HL-60 (cell line): ENCODE results near the gene VWA7.
"Not testable (repeated sequence)": the region's sequence is repeated elsewhere in the genome, so short reads cannot be mapped to it uniquely, and the experiment has no call there.

Experiments
- DNase-seq, 2 experiments: peaks; one replicate each; pipeline ENCODE4 v3.0.0-alpha.2; 2010 to 2020; ENCODE audit warnings: low read depth in 1 of 2, low spot score in 1 of 2
- H3K27ac ChIP-seq: fragments of 250-450 bp; sonication (Bioruptor Pico); replicated peaks from 2 replicates; pipeline ENCODE4 v1.5.1; 2020; ENCODE audit warnings: mild to moderate bottlenecking, moderate library complexity
- H3K27me3 ChIP-seq: fragments of 250-450 bp; sonication (Bioruptor Pico); 2 replicates; pipeline ENCODE4 v1.5.1; 2021; ENCODE audit warnings: mild to moderate bottlenecking, moderate library complexity; ENCODE audit not compliant: insufficient read depth, poor library complexity, severe bottlenecking
- H3K4me3 ChIP-seq: replicated peaks from 2 replicates; pipeline ENCODE4 v1.5.1; 2011; ENCODE audit warnings: mild to moderate bottlenecking, control low read depth, low read length; ENCODE audit not compliant: insufficient read depth
- CTCF ChIP-seq: IDR thresholded peaks from one replicate; pipeline ENCODE4 v1.5.1; 2011; ENCODE audit warnings: low read length, control low read depth, inconsistent platforms; ENCODE audit not compliant: insufficient read depth
- GABPA ChIP-seq: IDR thresholded peaks from 2 replicates; pipeline ENCODE4 v1.6.1; 2012; ENCODE audit warnings: low read depth
- POLR2AphosphoS5 ChIP-seq: IDR thresholded peaks from 2 replicates; pipeline ENCODE4 v1.6.1; 2012; ENCODE audit warnings: low read depth
- REST ChIP-seq: IDR thresholded peaks from 2 replicates; pipeline ENCODE4 v1.6.1; 2012; ENCODE audit warnings: low read depth; ENCODE audit not compliant: insufficient replicate concordance
- SPI1 ChIP-seq: IDR thresholded peaks from 2 replicates; pipeline ENCODE4 v1.6.1; 2012; ENCODE audit warnings: low read depth, mild to moderate bottlenecking, borderline replicate concordance
- long read RNA-seq: library from polyadenylated mRNA; unstranded; transcript quantifications from one replicate; pipeline ENCODE4 v2.0.0, GENCODE V29; 2020

VWA7 gene, protein sequence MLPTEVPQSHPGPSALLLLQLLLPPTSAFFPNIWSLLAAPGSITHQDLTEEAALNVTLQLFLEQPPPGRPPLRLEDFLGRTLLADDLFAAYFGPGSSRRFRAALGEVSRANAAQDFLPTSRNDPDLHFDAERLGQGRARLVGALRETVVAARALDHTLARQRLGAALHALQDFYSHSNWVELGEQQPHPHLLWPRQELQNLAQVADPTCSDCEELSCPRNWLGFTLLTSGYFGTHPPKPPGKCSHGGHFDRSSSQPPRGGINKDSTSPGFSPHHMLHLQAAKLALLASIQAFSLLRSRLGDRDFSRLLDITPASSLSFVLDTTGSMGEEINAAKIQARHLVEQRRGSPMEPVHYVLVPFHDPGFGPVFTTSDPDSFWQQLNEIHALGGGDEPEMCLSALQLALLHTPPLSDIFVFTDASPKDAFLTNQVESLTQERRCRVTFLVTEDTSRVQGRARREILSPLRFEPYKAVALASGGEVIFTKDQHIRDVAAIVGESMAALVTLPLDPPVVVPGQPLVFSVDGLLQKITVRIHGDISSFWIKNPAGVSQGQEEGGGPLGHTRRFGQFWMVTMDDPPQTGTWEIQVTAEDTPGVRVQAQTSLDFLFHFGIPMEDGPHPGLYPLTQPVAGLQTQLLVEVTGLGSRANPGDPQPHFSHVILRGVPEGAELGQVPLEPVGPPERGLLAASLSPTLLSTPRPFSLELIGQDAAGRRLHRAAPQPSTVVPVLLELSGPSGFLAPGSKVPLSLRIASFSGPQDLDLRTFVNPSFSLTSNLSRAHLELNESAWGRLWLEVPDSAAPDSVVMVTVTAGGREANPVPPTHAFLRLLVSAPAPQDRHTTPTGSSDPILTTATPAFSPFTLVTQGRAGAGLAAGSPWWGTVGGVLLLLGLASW
- long read RNA-seq, result 0 reads

GRCh38 chr6:31776989-31777666 lies at the start of gene VWA7:
Gene VWA7, minus strand, starts transcription at chr6:31777328. Its CDS starts 549 bp downstream, at chr6:31776779.
- peak; percentile 78 to 90 for DNase-seq
- peak within 1 kb of the TSS; percentile 39 for H3K27ac ChIP-seq
- no peaks in the 10 kb centered on the region for H3K27me3 ChIP-seq
- H3K4me3 ChIP-seq, result 0 out of 2 replicates have a peak within 1 kb of the TSS, but pooled peaks have one; percentile 9
- TF ChIP-seq POLR2AphosphoS5, result peak; percentile 82
- no peak for TF ChIP-seq SPI1

- DNase-seq, result peak in 1 of 2 experiments; percentile 77
- TF ChIP-seq SPI1, result no peak
- peak overlapping the region; percentile 71 for H3K4me3 ChIP-seq
Observed at GRCh38 chr6:31826793-31827285, 49.7 kb upstream of the VWA7 start.

DNA sequence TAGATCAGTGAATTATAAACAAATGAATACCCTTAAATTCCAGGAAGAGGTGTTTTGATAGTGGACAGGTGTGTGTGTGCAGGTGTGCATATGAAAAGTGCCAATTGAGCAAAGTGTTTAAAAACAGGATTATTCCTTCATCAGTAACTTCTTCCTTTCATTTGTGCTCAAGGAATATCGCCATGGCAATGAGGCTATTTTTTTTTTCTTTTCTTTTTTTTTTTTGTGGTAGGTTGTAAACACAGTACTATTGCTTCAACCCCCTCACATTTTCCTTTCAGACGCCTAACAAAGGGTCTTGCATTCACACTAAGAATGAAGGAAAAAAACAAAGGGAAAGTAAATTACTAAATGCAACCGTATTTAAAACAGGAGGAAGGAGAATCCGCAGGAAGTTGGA lies 48.4 kb upstream of the VWA7 start:
- DNase-seq, result no peak
- Histone ChIP-seq H3K4me3 (no peak overlapping the region), H3K27me3 (no peaks in the 10 kb centered on the region), H3K27ac (no peak overlapping the region)
- TF ChIP-seq CTCF (no peak), SPI1 (no peak), POLR2AphosphoS5 (no peak), GABPA (no peak), REST (no peak)

More at GRCh38 chr6:31826793-31827285, 49.7 kb upstream of the VWA7 start:
- H3K27ac ChIP-seq, result peak overlapping the region; percentile 87
- no peaks in the 10 kb centered on the region for H3K27me3 ChIP-seq

DNA sequence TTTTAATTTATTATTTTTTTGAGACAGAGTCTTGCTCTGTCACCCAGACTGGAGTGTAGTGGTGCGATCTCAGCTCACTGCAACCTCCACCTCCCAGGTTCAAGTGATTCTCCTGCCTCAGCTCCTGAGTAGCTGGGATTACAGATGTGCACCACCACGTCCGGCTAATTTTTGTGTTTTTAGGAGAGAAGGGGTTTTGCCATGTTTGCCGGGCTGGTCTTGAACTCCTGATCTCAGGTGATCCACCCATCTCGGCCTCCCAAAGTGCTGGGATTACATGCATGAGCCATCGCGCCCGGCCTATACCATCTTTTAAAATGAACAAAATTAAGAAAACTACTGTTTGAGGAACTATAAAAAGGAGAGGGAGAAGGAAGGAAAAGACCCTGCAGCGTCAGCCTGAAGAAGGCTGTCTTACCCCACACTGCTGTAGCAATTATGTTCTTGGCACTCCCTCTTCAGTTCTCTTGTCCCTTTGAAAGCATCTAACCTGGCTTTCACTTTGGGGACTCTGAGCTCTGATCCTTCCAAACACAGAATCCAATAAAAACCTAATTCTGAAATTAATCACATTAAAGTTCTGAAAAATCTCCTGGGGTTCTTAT lies 46.6 kb upstream of the VWA7 start:
- H3K4me3 ChIP-seq, H3K27me3 ChIP-seq: not testable (repeated sequence)
- peak overlapping the region; percentile 75 for H3K27ac ChIP-seq
- peak in 1 of 2 experiments; percentile 57 for DNase-seq

DNA sequence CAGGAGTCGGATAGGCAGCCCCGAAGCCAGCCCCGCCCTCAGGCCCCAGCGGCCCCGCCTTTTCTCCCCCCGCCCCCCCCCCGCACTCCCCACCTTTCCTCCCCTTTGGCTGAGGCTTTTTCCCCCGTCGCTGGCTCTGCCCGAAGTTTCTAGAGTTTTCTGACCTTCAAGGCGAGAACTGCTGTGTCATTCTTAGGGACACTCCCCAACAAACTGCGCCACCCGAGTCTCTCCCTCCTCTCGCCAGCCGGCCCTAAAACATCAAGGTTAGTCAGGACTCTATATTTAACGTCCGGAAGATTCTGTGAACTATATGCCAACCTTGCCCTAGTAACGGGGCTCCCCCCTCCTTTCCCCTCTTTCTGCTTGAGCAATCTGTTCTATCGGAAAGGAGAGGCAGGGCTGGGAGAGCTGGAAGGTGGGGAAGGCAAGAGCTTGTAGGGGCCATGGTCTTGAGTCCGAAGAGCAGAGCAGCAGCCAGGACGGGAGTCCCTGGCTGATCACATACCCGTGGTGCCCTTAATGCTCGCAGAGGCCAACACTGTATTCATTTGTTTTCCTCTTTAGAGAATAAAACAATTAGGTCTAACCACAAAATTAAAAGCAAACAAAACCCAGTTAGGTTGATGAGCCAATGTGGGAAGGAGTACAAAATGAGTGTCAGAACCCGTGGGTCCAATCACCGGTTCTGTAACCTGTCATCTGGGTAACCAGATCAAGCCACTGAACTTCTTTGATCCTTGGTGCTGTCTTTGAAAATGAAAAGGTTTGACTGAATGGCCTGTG lies 45.1 kb upstream of the VWA7 start:
- no peak for TF ChIP-seq SPI1
- no peak for TF ChIP-seq CTCF
- no peak for TF ChIP-seq GABPA
- no peak for TF ChIP-seq POLR2AphosphoS5
- TF ChIP-seq REST, result no peak
- Histone ChIP-seq H3K4me3 (peak overlapping the region; percentile 47), H3K27ac (peak overlapping the region; percentile 75), H3K27me3 (no peaks in the 10 kb centered on the region)
- peak; percentile 77 to 86 for DNase-seq
